HFFc6 (cell line): ENCODE data around the gene PLK5. TPM values are rescaled to one million over a fixed set of nuclear protein-coding genes. Genes with fewer than 3 reads are reported as not detected.
"Not testable (repeated sequence)": the region's sequence is repeated elsewhere in the genome, so short reads cannot be mapped to it uniquely, and the experiment has no call there.

Experiments
- DNase-seq: peaks from one replicate; pipeline ENCODE4 v3.0.0-alpha.2; 2018
- H3K27ac Mint-ChIP-seq: 2 replicates; pipeline ENCODE4 v1.8.0; 2020; ENCODE audit warnings: mild to moderate bottlenecking, mixed read lengths
- H3K27me3 Mint-ChIP-seq: 2 replicates; pipeline ENCODE4 v1.8.0; 2021; ENCODE audit warnings: mild to moderate bottlenecking, moderate library complexity, mixed read lengths; ENCODE audit not compliant: insufficient read depth
- H3K36me3 Mint-ChIP-seq: 2 replicates; pipeline ENCODE4 v1.8.0; 2021; ENCODE audit warnings: low read depth, mixed read lengths
- H3K4me1 Mint-ChIP-seq: 2 replicates; pipeline ENCODE4 v1.8.0; 2020; ENCODE audit warnings: low read depth, mixed read lengths
- H3K4me3 Mint-ChIP-seq: 2 replicates; pipeline ENCODE4 v1.8.0; 2020; ENCODE audit warnings: mild to moderate bottlenecking, moderate library complexity, mixed read lengths
- H3K9me3 Mint-ChIP-seq: 2 replicates; pipeline ENCODE4 v1.8.0; 2020; ENCODE audit warnings: mild to moderate bottlenecking, mixed read lengths
- CTCF ChIP-seq: fragments of 200-600 bp; sonication (generic); IDR thresholded peaks from 2 replicates; pipeline ENCODE4 v1.5.0; 2021; ENCODE audit warnings: antibody characterized with exemption, mild to moderate bottlenecking
- total RNA-seq, 6 experiments: library from RNA; stranded (reverse); fragmentation: NEBNext Ultra II Directional; extraction: Animal tissue kit (Norgen Biotek cat#: 25700); gene quantifications; 2 replicates in 1 of 6; 3 replicates in 5 of 6; pipeline ENCODE4 v1.2.3, GENCODE V29; 2021

Gene PLK5
- total RNA-seq, 6 experiments from 2014 or later, result 0.26 to 1.3 (median 0.70) TPM

- no peak for TF ChIP-seq CTCF
- no peak overlapping the region for H3K27ac Mint-ChIP-seq
- DNase-seq, result no peak
- no peaks in the 10 kb centered on the region for H3K9me3 Mint-ChIP-seq
- peaks cover 7% of the 10 kb centered on the region for H3K27me3 Mint-ChIP-seq
- no peaks in the 10 kb centered on the region; the same call in 1 of the 2 replicates for H3K4me1 Mint-ChIP-seq
- no peak overlapping the region for H3K4me3 Mint-ChIP-seq
- H3K36me3 Mint-ChIP-seq, result no peaks in the 10 kb centered on the region
Observed at GRCh38 chr19:1533510-1534150, 9.8 kb downstream of the PLK5 start.

- Mint-ChIP-seq H3K36me3 (no peaks in the 10 kb centered on the region), H3K4me3 (no peak overlapping the region), H3K27ac (no peak overlapping the region), H3K9me3 (no peaks in the 10 kb centered on the region), H3K4me1 (no peaks in the 10 kb centered on the region; the same call in 1 of the 2 replicates), H3K27me3 (peaks cover 14% of the 10 kb centered on the region)
- TF ChIP-seq CTCF, result no peak
- DNase-seq, result no peak
Observed at GRCh38 chr19:1534972-1535371, 11.1 kb downstream of the PLK5 start.

GRCh38 chr19:1535699-1536098, 11.8 kb downstream of the PLK5 start:
- peaks cover 21% of the 10 kb centered on the region for H3K27me3 Mint-ChIP-seq
- not testable (repeated sequence) for H3K27ac Mint-ChIP-seq, H3K4me3 Mint-ChIP-seq, DNase-seq, H3K9me3 Mint-ChIP-seq, H3K4me1 Mint-ChIP-seq, H3K36me3 Mint-ChIP-seq

GRCh38 chr19:1538978-1539377, 15.1 kb downstream of the PLK5 start:
- H3K27me3 Mint-ChIP-seq, result peaks cover 32% of the 10 kb centered on the region
- H3K9me3 Mint-ChIP-seq, result no peaks in the 10 kb centered on the region
- no peak overlapping the region for H3K27ac Mint-ChIP-seq
- H3K4me1 Mint-ChIP-seq, result peaks cover 5% of the 10 kb centered on the region
- no peak for TF ChIP-seq CTCF
- no peaks in the 10 kb centered on the region for H3K36me3 Mint-ChIP-seq
- no peak overlapping the region for H3K4me3 Mint-ChIP-seq
- no peak for DNase-seq

- not testable (repeated sequence) for H3K27ac Mint-ChIP-seq, DNase-seq, H3K4me1 Mint-ChIP-seq, H3K36me3 Mint-ChIP-seq, H3K9me3 Mint-ChIP-seq, H3K4me3 Mint-ChIP-seq
- peaks cover 32% of the 10 kb centered on the region for H3K27me3 Mint-ChIP-seq
Observed at GRCh38 chr19:1539749-1540148, 15.9 kb downstream of the PLK5 start.

GRCh38 chr19:1540365-1540925, 16.6 kb downstream of the PLK5 start:
- H3K4me1 Mint-ChIP-seq, result peaks cover 5% of the 10 kb centered on the region
- TF ChIP-seq CTCF, result no peak
- no peak overlapping the region for H3K27ac Mint-ChIP-seq
- peaks cover 31% of the 10 kb centered on the region for H3K27me3 Mint-ChIP-seq
- no peak for DNase-seq
- H3K36me3 Mint-ChIP-seq, result no peaks in the 10 kb centered on the region
- no peak overlapping the region for H3K4me3 Mint-ChIP-seq
- no peaks in the 10 kb centered on the region for H3K9me3 Mint-ChIP-seq
